GM18909 (cell line): ENCODE results near the gene THUMPD1.
"Not testable (repeated sequence)": the region's sequence is repeated elsewhere in the genome, so short reads cannot be mapped to it uniquely, and the experiment has no call there.

Experiments used
- ATAC-seq: cut with Tn5 transposase; IDR thresholded peaks from one replicate; pipeline ENCODE4 v1.9.1; 2021; ENCODE audit warnings: mild to moderate bottlenecking; ENCODE audit not compliant: unreplicated experiment, poor library complexity

The THUMPD1 gene

GRCh38 chr16:20750558-20750957 lies 8.9 kb upstream of the THUMPD1 start:
- no peak for ATAC-seq

- no peak for ATAC-seq
Observed at GRCh38 chr16:20749474-20749873, 7.9 kb upstream of the THUMPD1 start.

- ATAC-seq = no peak
Observed at GRCh38 chr16:20747030-20747816, 5.6 kb upstream of the THUMPD1 start.

- ATAC-seq = no peak
Observed at GRCh38 chr16:20746461-20746860, 4.8 kb upstream of the THUMPD1 start.

GRCh38 chr16:20744922-20745440 lies 3.4 kb upstream of the THUMPD1 start:
- ATAC-seq = no peak

GRCh38 chr16:20743591-20743990 lies 2.0 kb upstream of the THUMPD1 start:
- ATAC-seq = no peak

- peak; percentile 81 for ATAC-seq
Observed at GRCh38 chr16:20740901-20741521, 607 bp downstream of the THUMPD1 start.

GRCh38 chr16:20740007-20740883 lies 1.4 kb downstream of the THUMPD1 start:
- ATAC-seq = no peak

GRCh38 chr16:20735490-20735889 lies 6.1 kb downstream of the THUMPD1 start:
- ATAC-seq = no peak

- no peak for ATAC-seq
Observed at GRCh38 chr16:20734782-20735181, 6.8 kb downstream of the THUMPD1 start.

GRCh38 chr16:20734056-20734455 lies 7.6 kb downstream of the THUMPD1 start:
- ATAC-seq = no peak

GRCh38 chr16:20729141-20729540 lies 12.5 kb downstream of the THUMPD1 start:
- ATAC-seq = no peak

- ATAC-seq = no peak
Observed at GRCh38 chr16:20727181-20727580, 14.4 kb downstream of the THUMPD1 start.

- ATAC-seq = no peak
Observed at GRCh38 chr16:20726661-20727060, 15.0 kb downstream of the THUMPD1 start.

- no peak for ATAC-seq
Observed at GRCh38 chr16:20720251-20720650, 21.4 kb downstream of the THUMPD1 start.

GRCh38 chr16:20717718-20718117 lies 23.9 kb downstream of the THUMPD1 start:
- not testable (repeated sequence) for ATAC-seq

GRCh38 chr16:20711277-20711911 lies 30.2 kb downstream of the THUMPD1 start:
- no peak for ATAC-seq

- not testable (repeated sequence) for ATAC-seq
Observed at GRCh38 chr16:20708129-20708528, 33.5 kb downstream of the THUMPD1 start.

GRCh38 chr16:20707461-20707860 lies 34.2 kb downstream of the THUMPD1 start:
- no peak for ATAC-seq

- not testable (repeated sequence) for ATAC-seq
Observed at GRCh38 chr16:20705972-20706371, 35.6 kb downstream of the THUMPD1 start.
